HL-60 (cell line): Measurements from ENCODE around the gene GBP3.
"Not testable (repeated sequence)": the region's sequence is repeated elsewhere in the genome, so short reads cannot be mapped to it uniquely, and the experiment has no call there.

Source experiments
- DNase-seq, 2 experiments: peaks; one replicate each; pipeline ENCODE4 v3.0.0-alpha.2; 2010 to 2020; ENCODE audit warnings: low read depth in 1 of 2, low spot score in 1 of 2
- H3K27ac ChIP-seq: fragments of 250-450 bp; sonication (Bioruptor Pico); replicated peaks from 2 replicates; pipeline ENCODE4 v1.5.1; 2020; ENCODE audit warnings: mild to moderate bottlenecking, moderate library complexity
- H3K27me3 ChIP-seq: fragments of 250-450 bp; sonication (Bioruptor Pico); 2 replicates; pipeline ENCODE4 v1.5.1; 2021; ENCODE audit warnings: mild to moderate bottlenecking, moderate library complexity; ENCODE audit not compliant: insufficient read depth, poor library complexity, severe bottlenecking
- H3K4me3 ChIP-seq: replicated peaks from 2 replicates; pipeline ENCODE4 v1.5.1; 2011; ENCODE audit warnings: mild to moderate bottlenecking, control low read depth, low read length; ENCODE audit not compliant: insufficient read depth
- GABPA ChIP-seq: IDR thresholded peaks from 2 replicates; pipeline ENCODE4 v1.6.1; 2012; ENCODE audit warnings: low read depth
- POLR2AphosphoS5 ChIP-seq: IDR thresholded peaks from 2 replicates; pipeline ENCODE4 v1.6.1; 2012; ENCODE audit warnings: low read depth
- SPI1 ChIP-seq: IDR thresholded peaks from 2 replicates; pipeline ENCODE4 v1.6.1; 2012; ENCODE audit warnings: low read depth, mild to moderate bottlenecking, borderline replicate concordance
- TF ChIP-seq, protein P1 (sequence below): IDR thresholded peaks from one replicate; pipeline ENCODE4 v1.5.1; 2011; ENCODE audit warnings: low read length, control low read depth, inconsistent platforms; ENCODE audit not compliant: insufficient read depth
- TF ChIP-seq, protein P2 (sequence below): IDR thresholded peaks from 2 replicates; pipeline ENCODE4 v1.6.1; 2012; ENCODE audit warnings: low read depth; ENCODE audit not compliant: insufficient replicate concordance

Gene GBP3

DNA sequence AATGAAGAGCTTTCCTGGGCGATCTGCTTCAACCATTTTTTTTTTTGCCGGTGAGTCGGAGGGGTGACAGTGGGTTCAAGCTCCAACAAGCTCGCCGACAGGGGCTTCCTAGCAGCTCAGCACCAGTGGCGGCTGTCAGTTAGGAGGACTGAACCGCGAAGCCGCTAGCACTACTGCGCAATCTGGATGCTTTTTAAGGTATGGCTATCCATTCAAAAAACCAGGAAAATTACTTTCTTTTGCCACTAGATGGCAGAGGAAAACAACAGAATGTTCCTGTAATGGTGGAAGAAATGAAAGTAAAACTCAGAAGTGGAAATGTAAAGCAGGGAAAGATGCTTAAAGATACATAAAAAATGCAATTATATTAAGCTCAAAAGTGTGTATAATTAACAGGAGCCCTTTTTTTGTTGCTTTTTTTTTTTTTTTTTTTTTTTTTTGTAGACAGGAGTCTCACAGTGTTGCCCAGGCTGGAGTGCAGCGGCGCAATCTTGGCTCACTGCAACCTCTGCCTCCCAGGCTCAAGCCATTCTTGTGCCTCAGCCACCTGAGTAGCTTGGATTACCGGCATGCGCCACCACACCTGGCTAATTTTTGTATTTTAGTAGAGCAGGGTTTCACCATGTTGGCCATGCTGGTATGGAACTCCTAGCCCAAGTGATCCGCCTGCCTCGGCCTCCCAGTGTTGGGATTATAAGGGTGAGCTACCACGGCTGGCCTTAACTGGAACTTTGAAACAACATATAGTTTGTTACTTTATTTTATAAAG lies 38.7 kb downstream of the GBP3 start:
- H3K27ac ChIP-seq: peak overlapping the region; percentile 19; the same call in 1 of the 2 replicates
- peak overlapping the region; percentile 6 for H3K4me3 ChIP-seq
- TF ChIP-seq POLR2AphosphoS5 (no peak), GABPA (no peak)
- TF ChIP-seq, protein P1, sequence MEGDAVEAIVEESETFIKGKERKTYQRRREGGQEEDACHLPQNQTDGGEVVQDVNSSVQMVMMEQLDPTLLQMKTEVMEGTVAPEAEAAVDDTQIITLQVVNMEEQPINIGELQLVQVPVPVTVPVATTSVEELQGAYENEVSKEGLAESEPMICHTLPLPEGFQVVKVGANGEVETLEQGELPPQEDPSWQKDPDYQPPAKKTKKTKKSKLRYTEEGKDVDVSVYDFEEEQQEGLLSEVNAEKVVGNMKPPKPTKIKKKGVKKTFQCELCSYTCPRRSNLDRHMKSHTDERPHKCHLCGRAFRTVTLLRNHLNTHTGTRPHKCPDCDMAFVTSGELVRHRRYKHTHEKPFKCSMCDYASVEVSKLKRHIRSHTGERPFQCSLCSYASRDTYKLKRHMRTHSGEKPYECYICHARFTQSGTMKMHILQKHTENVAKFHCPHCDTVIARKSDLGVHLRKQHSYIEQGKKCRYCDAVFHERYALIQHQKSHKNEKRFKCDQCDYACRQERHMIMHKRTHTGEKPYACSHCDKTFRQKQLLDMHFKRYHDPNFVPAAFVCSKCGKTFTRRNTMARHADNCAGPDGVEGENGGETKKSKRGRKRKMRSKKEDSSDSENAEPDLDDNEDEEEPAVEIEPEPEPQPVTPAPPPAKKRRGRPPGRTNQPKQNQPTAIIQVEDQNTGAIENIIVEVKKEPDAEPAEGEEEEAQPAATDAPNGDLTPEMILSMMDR: no peak
- DNase-seq: peak; percentile 58 to 76
- H3K27me3 ChIP-seq: no peaks in the 10 kb centered on the region

DNA sequence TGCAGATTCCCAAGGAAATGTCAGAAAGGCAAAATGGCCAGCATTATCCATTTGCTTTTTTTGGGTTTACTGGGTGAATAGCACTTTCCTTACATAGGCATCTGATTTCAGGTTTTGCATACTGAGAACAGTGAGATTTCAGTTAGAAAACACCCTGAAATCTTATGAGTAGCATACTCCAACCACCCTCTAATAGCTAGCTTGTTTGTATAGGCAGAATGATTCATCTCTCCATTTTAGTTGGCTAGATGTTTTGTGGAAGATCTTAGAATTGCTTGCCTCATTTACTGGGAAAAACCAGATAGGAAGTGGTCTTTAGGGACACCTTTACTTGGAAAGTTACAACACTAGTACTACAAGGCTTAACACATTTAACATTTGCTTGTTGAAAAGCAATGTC lies 40.6 kb downstream of the GBP3 start:
- no peaks in the 10 kb centered on the region for H3K27me3 ChIP-seq
- no peak for DNase-seq
- no peak overlapping the region for H3K27ac ChIP-seq
- no peak for TF ChIP-seq POLR2AphosphoS5
- TF ChIP-seq GABPA: no peak
- TF ChIP-seq, protein P1: no peak
- no peak for TF ChIP-seq SPI1
- TF ChIP-seq, protein P2, sequence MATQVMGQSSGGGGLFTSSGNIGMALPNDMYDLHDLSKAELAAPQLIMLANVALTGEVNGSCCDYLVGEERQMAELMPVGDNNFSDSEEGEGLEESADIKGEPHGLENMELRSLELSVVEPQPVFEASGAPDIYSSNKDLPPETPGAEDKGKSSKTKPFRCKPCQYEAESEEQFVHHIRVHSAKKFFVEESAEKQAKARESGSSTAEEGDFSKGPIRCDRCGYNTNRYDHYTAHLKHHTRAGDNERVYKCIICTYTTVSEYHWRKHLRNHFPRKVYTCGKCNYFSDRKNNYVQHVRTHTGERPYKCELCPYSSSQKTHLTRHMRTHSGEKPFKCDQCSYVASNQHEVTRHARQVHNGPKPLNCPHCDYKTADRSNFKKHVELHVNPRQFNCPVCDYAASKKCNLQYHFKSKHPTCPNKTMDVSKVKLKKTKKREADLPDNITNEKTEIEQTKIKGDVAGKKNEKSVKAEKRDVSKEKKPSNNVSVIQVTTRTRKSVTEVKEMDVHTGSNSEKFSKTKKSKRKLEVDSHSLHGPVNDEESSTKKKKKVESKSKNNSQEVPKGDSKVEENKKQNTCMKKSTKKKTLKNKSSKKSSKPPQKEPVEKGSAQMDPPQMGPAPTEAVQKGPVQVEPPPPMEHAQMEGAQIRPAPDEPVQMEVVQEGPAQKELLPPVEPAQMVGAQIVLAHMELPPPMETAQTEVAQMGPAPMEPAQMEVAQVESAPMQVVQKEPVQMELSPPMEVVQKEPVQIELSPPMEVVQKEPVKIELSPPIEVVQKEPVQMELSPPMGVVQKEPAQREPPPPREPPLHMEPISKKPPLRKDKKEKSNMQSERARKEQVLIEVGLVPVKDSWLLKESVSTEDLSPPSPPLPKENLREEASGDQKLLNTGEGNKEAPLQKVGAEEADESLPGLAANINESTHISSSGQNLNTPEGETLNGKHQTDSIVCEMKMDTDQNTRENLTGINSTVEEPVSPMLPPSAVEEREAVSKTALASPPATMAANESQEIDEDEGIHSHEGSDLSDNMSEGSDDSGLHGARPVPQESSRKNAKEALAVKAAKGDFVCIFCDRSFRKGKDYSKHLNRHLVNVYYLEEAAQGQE: no peak
- no peak overlapping the region for H3K4me3 ChIP-seq

DNA sequence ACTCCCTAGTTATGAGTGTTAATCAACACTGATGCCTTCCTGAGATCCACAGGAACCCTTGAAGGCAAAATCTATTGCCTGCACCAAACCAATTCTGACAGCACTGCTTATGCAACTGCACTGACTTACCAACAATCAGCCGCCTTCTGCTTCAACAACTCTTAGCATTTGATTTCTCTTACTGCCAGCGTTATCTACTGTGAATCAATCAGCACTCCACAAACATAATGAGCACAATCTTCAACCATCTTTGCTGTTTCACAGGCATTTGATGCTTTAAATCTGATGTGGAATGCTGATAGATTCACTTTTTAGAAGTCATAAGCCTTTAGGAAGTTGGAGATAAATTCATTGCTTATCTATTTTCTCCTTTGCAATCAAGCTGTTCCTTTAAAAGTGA lies 41.2 kb downstream of the GBP3 start:
- not testable (repeated sequence) for H3K27ac ChIP-seq, H3K27me3 ChIP-seq, H3K4me3 ChIP-seq
- DNase-seq: peak in 1 of 2 experiments; percentile 7

DNA sequence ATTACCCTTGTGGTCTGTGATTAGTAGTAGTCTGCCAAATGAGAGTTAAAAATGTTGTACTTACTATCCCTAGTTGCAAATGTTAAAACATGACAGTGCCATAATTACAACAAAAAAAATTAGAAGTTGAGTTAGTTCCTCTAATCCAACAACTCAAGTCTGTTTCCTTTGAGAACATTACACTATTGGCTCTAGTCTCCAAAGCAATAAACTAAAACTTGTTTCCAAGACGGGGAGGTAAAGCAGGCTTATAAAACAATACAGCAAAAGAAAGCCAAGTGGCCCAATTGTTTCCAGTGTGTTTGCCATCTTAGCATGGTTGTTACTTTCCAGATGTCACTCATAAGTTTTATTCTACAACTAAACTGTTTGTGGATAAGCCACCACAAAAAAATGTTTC lies 41.8 kb downstream of the GBP3 start:
- no peak overlapping the region for H3K4me3 ChIP-seq
- no peak overlapping the region for H3K27ac ChIP-seq
- TF ChIP-seq, protein P1: no peak
- TF ChIP-seq SPI1: no peak
- TF ChIP-seq, protein P2: no peak
- TF ChIP-seq POLR2AphosphoS5: no peak
- DNase-seq: no peak
- no peaks in the 10 kb centered on the region for H3K27me3 ChIP-seq
